ENCODE data around the gene SIKE1.
"Not testable (repeated sequence)": the region's sequence is repeated elsewhere in the genome, so short reads cannot be mapped to it uniquely, and the experiment has no call there.

SIKE1 gene

GRCh38 chr1:114780344-114781226, at the start of gene SIKE1:
Gene SIKE1 (minus strand): TSS chr1:114780685. CDS start chr1:114780607, 78 bp downstream.
- peak; percentile 88 for DNase-seq (ENCODE audit: low read depth)

- not testable (repeated sequence) for DNase-seq (ENCODE audit: low read depth)
Measured at GRCh38 chr1:114830075-114830474, 49.6 kb upstream of the SIKE1 start.

GRCh38 chr1:114828251-114828650, 47.8 kb upstream of the SIKE1 start:
- DNase-seq (ENCODE audit: low read depth): no peak

- DNase-seq (ENCODE audit: low read depth): no peak
Measured at GRCh38 chr1:114821978-114822377, 41.5 kb upstream of the SIKE1 start.

GRCh38 chr1:114820392-114820791, 39.9 kb upstream of the SIKE1 start:
- no peak for DNase-seq (ENCODE audit: low read depth)

GRCh38 chr1:114819869-114820268, 39.4 kb upstream of the SIKE1 start:
- no peak for DNase-seq (ENCODE audit: low read depth)

- not testable (repeated sequence) for DNase-seq (ENCODE audit: low read depth)
Measured at GRCh38 chr1:114804449-114804848, 24.0 kb upstream of the SIKE1 start.

- DNase-seq (ENCODE audit: low read depth): no peak
Measured at GRCh38 chr1:114803001-114803400, 22.5 kb upstream of the SIKE1 start.

- DNase-seq (ENCODE audit: low read depth): no peak
Measured at GRCh38 chr1:114794038-114794437, 13.6 kb upstream of the SIKE1 start.

- not testable (repeated sequence) for DNase-seq (ENCODE audit: low read depth)
Measured at GRCh38 chr1:114790581-114790980, 10.1 kb upstream of the SIKE1 start.

- DNase-seq (ENCODE audit: low read depth): not testable (repeated sequence)
Measured at GRCh38 chr1:114786440-114786839, 6.0 kb upstream of the SIKE1 start.

GRCh38 chr1:114782476-114782875, 2.0 kb upstream of the SIKE1 start:
- no peak for DNase-seq (ENCODE audit: low read depth)

- no peak for DNase-seq (ENCODE audit: low read depth)
Measured at GRCh38 chr1:114779722-114780121, 763 bp downstream of the SIKE1 start.

- DNase-seq (ENCODE audit: low read depth): not testable (repeated sequence)
Measured at GRCh38 chr1:114776726-114777125, 3.8 kb downstream of the SIKE1 start.

- no peak for DNase-seq (ENCODE audit: low read depth)
Measured at GRCh38 chr1:114771992-114772391, 8.5 kb downstream of the SIKE1 start.

- DNase-seq (ENCODE audit: low read depth): no peak
Measured at GRCh38 chr1:114770989-114771388, 9.5 kb downstream of the SIKE1 start.

- DNase-seq (ENCODE audit: low read depth): no peak
Measured at GRCh38 chr1:114764689-114765088, 15.8 kb downstream of the SIKE1 start.

GRCh38 chr1:114758256-114758832, 22.1 kb downstream of the SIKE1 start:
- DNase-seq (ENCODE audit: low read depth): no peak

GRCh38 chr1:114757455-114758255, 22.8 kb downstream of the SIKE1 start, which contains the start of gene CSDE1:
Gene CSDE1 (minus strand): TSS chr1:114757984. CDS start chr1:114739890, 18,094 bp downstream.
- DNase-seq (ENCODE audit: low read depth): peak; percentile 94

GRCh38 chr1:114756949-114757454, 23.5 kb downstream of the SIKE1 start:
- DNase-seq (ENCODE audit: low read depth): no peak

- no peak for DNase-seq (ENCODE audit: low read depth)
Measured at GRCh38 chr1:114756009-114756892, 24.2 kb downstream of the SIKE1 start.

All from activated T-cell treated with anti-CD3 and anti-CD28 coated beads for 1 hour (primary cell).